DMS53 treated with DMSO at 0.1 percent for 48 hours (cell line): Measurements from ENCODE around the gene USP3.

Experiments used
- DNase-seq: peaks from one replicate; lab custom pipeline; 2025; ENCODE audit not compliant: unreplicated experiment; lab: John Stamatoyannopoulos, UW

Gene USP3

GRCh38 chr15:63495780-63496488 lies 8.5 kb upstream of the USP3 start:
- DNase-seq = no peak

- DNase-seq = no peak
Observed at GRCh38 chr15:63497642-63498467, 6.5 kb upstream of the USP3 start.

GRCh38 chr15:63499175-63499549 lies 5.2 kb upstream of the USP3 start:
- DNase-seq = no peak

- DNase-seq = no peak
Observed at GRCh38 chr15:63499611-63500010, 4.8 kb upstream of the USP3 start.

- peak; percentile 29 for DNase-seq
Observed at GRCh38 chr15:63500265-63501250, 3.8 kb upstream of the USP3 start.

- DNase-seq = peak; percentile 29
Observed at GRCh38 chr15:63501256-63502089, 2.9 kb upstream of the USP3 start.

- DNase-seq = peak; percentile 92
Observed at GRCh38 chr15:63502137-63502766, 2.1 kb upstream of the USP3 start.

GRCh38 chr15:63502843-63503738 lies 1.3 kb upstream of the USP3 start:
- peak; percentile 81 for DNase-seq

- DNase-seq = peak; percentile 68
Observed at GRCh38 chr15:63503739-63504246, 600 bp upstream of the USP3 start.

- peak; percentile 12 for DNase-seq
Observed at GRCh38 chr15:63504979-63505841, 817 bp downstream of the USP3 start.

GRCh38 chr15:63505842-63506222 lies 1.4 kb downstream of the USP3 start:
- no peak for DNase-seq

GRCh38 chr15:63506537-63507035 lies 2.2 kb downstream of the USP3 start:
- DNase-seq = no peak

- no peak for DNase-seq
Observed at GRCh38 chr15:63507878-63508818, 3.8 kb downstream of the USP3 start.

- no peak for DNase-seq
Observed at GRCh38 chr15:63509056-63509954, 4.9 kb downstream of the USP3 start.
